ENCODE data around the gene SIL1. TPM values are rescaled to one million over a fixed set of nuclear protein-coding genes. Genes with fewer than 3 reads are reported as not detected.

SIL1 gene
- total and polyA plus RNA-seq, 2 donors (not counting 3 experiments of a cell fraction or from before 2014, with no cell fraction given) = 47.6 to 67.2 TPM

- CTCF ChIA-PET = interaction anchor here (0.7 to 0.9 kb wide), 2 partner anchors 19 to 29 kb away, joined by 3 read pairs; no protein-coding TSS in a partner anchor
- H3K27me3 ChIP-seq (ENCODE audit: control insufficient read depth in 2 of 2, insufficient read depth in 2 of 2, low read length in 2 of 2) = no peaks in the 10 kb centered on the region
- H3K9ac ChIP-seq (replicated peaks; ENCODE audit: extremely low read depth, insufficient read depth, low read length) = no peak overlapping the region
- DNase-seq (ENCODE audit: low read depth, low spot score) = no peak
- H4K20me1 ChIP-seq (replicated peaks; ENCODE audit: control insufficient read depth, extremely low read depth, insufficient read depth, low read length) = no peaks in the 10 kb centered on the region
- no peak overlapping the region for H2AFZ ChIP-seq (ENCODE audit: low read depth, low read length)
- no peak overlapping the region for H3K4me3 ChIP-seq (replicated peaks in 1 of 3; ENCODE audit: insufficient read depth in 1 of 3, low read depth in 1 of 3, low read length in 3 of 3)
- H3K27ac ChIP-seq (ENCODE audit: insufficient read depth, low read depth, low read length) = no peak overlapping the region
- no peaks in the 10 kb centered on the region for H3K9me3 ChIP-seq (replicated peaks; ENCODE audit: control insufficient read depth, insufficient read depth, low read length)
- H3K4me2 ChIP-seq (ENCODE audit: insufficient read depth, low read length) = no peak overlapping the region
- FAIRE-seq = no peak
- no peaks in the 10 kb centered on the region for H3K36me3 ChIP-seq (ENCODE audit: control insufficient read depth in 2 of 2, extremely low read depth in 1 of 2, insufficient read depth in 2 of 2, low read length in 2 of 2)
- H3K79me2 ChIP-seq (ENCODE audit: control insufficient read depth, insufficient read depth, low read length) = no peaks in the 10 kb centered on the region
- dilution Hi-C loops (cut with MboI; ENCODE audit: extremely low pct_ligation_motif_present, low sequenced_read_pairs) (no loop called here), intact Hi-C loops (cut with micrococcal nuclease) (no loop called here)
- H3K9me1 ChIP-seq (replicated peaks; ENCODE audit: control insufficient read depth, extremely low read depth, insufficient read depth, low read length) = no peaks in the 10 kb centered on the region
- BruUV-seq (replicated peaks) = no TSS peak
- POLR2A ChIA-PET = no interaction called here
- TF ChIP-seq POLR2A (IDR thresholded peaks at IDR 0.05; ENCODE audit: low read depth, low read length) = no peak
- no peak for TF ChIP-seq POLR2AphosphoS5 (IDR thresholded peaks at IDR 0.05; ENCODE audit: insufficient read depth, low read depth, low read length)
- TF ChIP-seq MYC (IDR thresholded peaks at IDR 0.05; ENCODE audit: low read depth, low read length) = no peak
- TF ChIP-seq JUN (IDR thresholded peaks at IDR 0.05; ENCODE audit: borderline replicate concordance, insufficient read depth, insufficient read length, low read depth) = no peak
- TF ChIP-seq CTCF (IDR thresholded peaks at IDR 0.05; ENCODE audit: extremely low read depth in 1 of 2, insufficient read depth in 1 of 2, low read depth in 1 of 2, low read length in 2 of 2) = no peak
- no peak for TF ChIP-seq FOS (IDR thresholded peaks at IDR 0.05; ENCODE audit: borderline replicate concordance, insufficient read depth, low read length)
- TF ChIP-seq GATA2 (IDR thresholded peaks at IDR 0.05; ENCODE audit: insufficient read depth, insufficient read length, low read depth, low read length) = no peak
- TF ChIP-seq EZH2 (IDR thresholded peaks at IDR 0.05; ENCODE audit: borderline replicate concordance, low read depth, low read length, severe bottlenecking) = no peak
- no peak for TF ChIP-seq MAX (IDR thresholded peaks at IDR 0.05; ENCODE audit: insufficient read depth, insufficient read length)
- H3K4me1 ChIP-seq (ENCODE audit: control insufficient read depth, extremely low read depth, insufficient read depth, low read length) = peaks cover under 1% of the 10 kb centered on the region
Measured at GRCh38 chr5:139022528-139022927, 175.6 kb downstream of the SIL1 start.
